ENCODE data around the gene RANBP17.

The RANBP17 gene

GRCh38 chr5:171155621-171156020, 293.8 kb downstream of the RANBP17 start:
- Histone ChIP-seq H3K27me3 (no peaks in the 10 kb centered on the region), H3K36me3 (no peaks in the 10 kb centered on the region), H3K9me3 (no peaks in the 10 kb centered on the region), H3K4me3 (no peak overlapping the region), H3K4me1 (no peaks in the 10 kb centered on the region), H3K27ac (no peak overlapping the region)
- DNase-seq: no peak
- TF ChIP-seq CTCF (IDR thresholded peaks at IDR 0.05): no peak
- intact Hi-C loops (cut with DNase I; ENCODE audit: low total_unique reads): no loop called here

GRCh38 chr5:171157276-171157675, 295.5 kb downstream of the RANBP17 start:
- no peak for TF ChIP-seq CTCF (IDR thresholded peaks at IDR 0.05)
- no peak for DNase-seq
- no peaks in the 10 kb centered on the region for H3K9me3 ChIP-seq
- H3K27ac ChIP-seq: no peak overlapping the region
- no peaks in the 10 kb centered on the region for H3K4me1 ChIP-seq
- intact Hi-C loops (cut with DNase I; ENCODE audit: low total_unique reads): no loop called here
- H3K36me3 ChIP-seq: no peaks in the 10 kb centered on the region
- H3K27me3 ChIP-seq: no peaks in the 10 kb centered on the region
- no peak overlapping the region for H3K4me3 ChIP-seq

- H3K36me3 ChIP-seq: no peaks in the 10 kb centered on the region
- H3K9me3 ChIP-seq: no peaks in the 10 kb centered on the region
These were observed 296.0 kb downstream of the RANBP17 start for GRCh38 chr5:171157775-171158174.

GRCh38 chr5:171158581-171158980, 296.8 kb downstream of the RANBP17 start:
- no peaks in the 10 kb centered on the region for H3K36me3 ChIP-seq
- no peak for DNase-seq
- no peak overlapping the region for H3K4me3 ChIP-seq
- TF ChIP-seq CTCF (IDR thresholded peaks at IDR 0.05): no peak
- no peaks in the 10 kb centered on the region for H3K4me1 ChIP-seq
- no peaks in the 10 kb centered on the region for H3K27me3 ChIP-seq
- no peaks in the 10 kb centered on the region for H3K9me3 ChIP-seq
- intact Hi-C loops (cut with DNase I; ENCODE audit: low total_unique reads): no loop called here
- H3K27ac ChIP-seq: no peak overlapping the region

More at GRCh38 chr5:171157775-171158174, 296.0 kb downstream of the RANBP17 start:
- no peak for TF ChIP-seq CTCF (IDR thresholded peaks at IDR 0.05)
- Histone ChIP-seq H3K4me3 (no peak overlapping the region), H3K27ac (no peak overlapping the region), H3K4me1 (no peaks in the 10 kb centered on the region), H3K27me3 (no peaks in the 10 kb centered on the region)
- intact Hi-C loops (cut with DNase I; ENCODE audit: low total_unique reads): no loop called here
- DNase-seq: no peak

- Histone ChIP-seq H3K27me3 (no peaks in the 10 kb centered on the region), H3K27ac (no peak overlapping the region), H3K36me3 (no peaks in the 10 kb centered on the region), H3K4me1 (no peaks in the 10 kb centered on the region), H3K4me3 (no peak overlapping the region), H3K9me3 (no peaks in the 10 kb centered on the region)
- no peak for TF ChIP-seq CTCF (IDR thresholded peaks at IDR 0.05)
- no peak for DNase-seq
- intact Hi-C loops (cut with DNase I; ENCODE audit: low total_unique reads): no loop called here
These were observed 300.3 kb downstream of the RANBP17 start for GRCh38 chr5:171162165-171162564.

- intact Hi-C loops (cut with DNase I; ENCODE audit: low total_unique reads): no loop called here
- H3K4me1 ChIP-seq: no peaks in the 10 kb centered on the region
- DNase-seq: no peak
- no peak overlapping the region for H3K27ac ChIP-seq
- TF ChIP-seq CTCF (IDR thresholded peaks at IDR 0.05): no peak
- H3K36me3 ChIP-seq: no peaks in the 10 kb centered on the region
- no peaks in the 10 kb centered on the region for H3K27me3 ChIP-seq
- H3K9me3 ChIP-seq: no peaks in the 10 kb centered on the region
- H3K4me3 ChIP-seq: no peak overlapping the region
These were observed 300.8 kb downstream of the RANBP17 start for GRCh38 chr5:171162596-171162995.

Data from tibial artery (tissue), 4 donors.